OCI-M1 (cell line): Measurements from ENCODE around the gene WTAP.
"Not testable (repeated sequence)": the region's sequence is repeated elsewhere in the genome, so short reads cannot be mapped to it uniquely, and the experiment has no call there.

Experiments
- DNase-seq: peaks from one replicate; lab custom pipeline; 2025; lab: John Stamatoyannopoulos, UW

The WTAP gene

GRCh38 chr6:159726918-159727716 is at the start of gene WTAP:
Gene WTAP (plus strand): TSS chr6:159727506. CDS start chr6:159736266, 8,760 bp downstream.
- DNase-seq: peak; percentile 98

DNA sequence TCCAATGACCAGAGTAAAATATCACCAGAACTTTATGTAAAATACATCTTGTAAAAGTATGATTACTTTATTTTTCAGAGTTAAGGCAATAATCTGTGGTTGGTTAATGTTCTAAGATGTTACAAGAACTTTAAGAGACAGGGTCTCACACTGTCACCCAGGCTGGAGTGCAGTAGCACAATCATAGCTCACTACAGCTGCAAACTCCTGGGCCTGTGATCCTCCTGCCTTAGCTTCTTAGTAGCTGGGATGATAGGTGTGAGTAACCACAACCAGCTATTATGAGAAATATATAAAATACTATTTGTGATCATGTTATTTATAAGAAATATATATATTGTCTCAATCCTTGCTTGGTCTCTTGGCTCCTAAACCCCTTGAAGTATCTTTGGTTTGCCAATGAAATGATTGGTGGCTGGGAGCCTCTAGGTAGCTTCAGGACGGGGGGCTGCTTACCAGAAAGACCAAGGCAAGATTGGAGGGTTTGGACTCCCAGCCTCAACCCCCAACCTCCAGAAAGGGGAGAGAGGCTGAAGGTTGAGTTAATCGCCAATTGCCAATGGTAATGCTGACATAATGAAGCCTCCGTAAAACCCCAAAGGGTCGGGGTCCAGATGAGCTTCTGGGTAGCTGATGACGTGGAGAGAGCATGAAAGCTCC is 49.7 kb upstream of the WTAP start:
- no peak for DNase-seq

GRCh38 chr6:159678574-159678973 is 48.7 kb upstream of the WTAP start:
- no peak for DNase-seq

DNA sequence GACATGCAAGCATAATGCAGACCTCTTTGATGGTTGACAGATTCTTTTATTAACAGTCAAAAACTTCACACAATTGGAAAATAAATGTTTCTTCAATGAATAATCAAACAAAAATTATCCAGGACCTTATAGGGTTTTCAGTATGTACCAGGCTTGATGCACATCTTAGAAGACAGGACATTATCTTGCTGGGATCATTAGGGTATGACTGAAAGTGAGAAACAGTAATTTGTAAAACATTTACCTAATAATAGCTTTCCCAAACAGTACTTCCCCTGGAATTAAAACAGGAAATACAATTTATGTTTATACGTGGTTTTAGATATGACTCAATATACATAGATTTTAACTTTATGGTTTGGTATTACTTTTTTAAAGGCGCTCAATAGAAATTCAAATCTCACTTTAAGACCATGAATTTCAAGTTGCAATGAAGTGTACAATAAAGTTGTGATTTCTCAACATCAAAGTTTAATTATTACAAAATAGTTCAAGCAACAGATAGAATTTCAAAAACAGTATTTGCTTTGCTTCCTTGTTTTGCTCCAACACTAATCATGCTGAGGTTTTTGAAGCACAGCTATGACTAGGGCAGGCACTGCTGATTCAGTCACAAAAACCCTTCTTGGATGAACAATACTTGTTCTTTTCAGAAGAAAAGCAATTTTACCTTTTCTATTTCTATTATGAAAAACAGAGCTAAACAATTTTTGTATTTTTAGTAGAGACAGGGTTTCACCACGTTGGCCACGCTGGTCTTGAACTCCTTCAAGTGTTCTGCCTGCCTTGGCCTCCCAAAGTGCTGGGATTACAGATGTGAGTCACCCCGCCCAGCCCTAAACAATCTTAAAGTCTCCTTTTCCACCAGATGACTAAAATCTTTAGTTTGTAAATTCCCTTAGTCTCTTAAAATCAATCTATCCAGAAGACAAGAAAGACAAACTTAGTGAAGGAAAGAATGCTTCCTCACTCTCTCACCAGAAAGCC is 47.9 kb upstream of the WTAP start:
- no peak for DNase-seq

GRCh38 chr6:159680104-159680503 is 47.2 kb upstream of the WTAP start:
- DNase-seq: no peak

- no peak for DNase-seq
Measured at GRCh38 chr6:159681191-159681880, 46.0 kb upstream of the WTAP start.

DNA sequence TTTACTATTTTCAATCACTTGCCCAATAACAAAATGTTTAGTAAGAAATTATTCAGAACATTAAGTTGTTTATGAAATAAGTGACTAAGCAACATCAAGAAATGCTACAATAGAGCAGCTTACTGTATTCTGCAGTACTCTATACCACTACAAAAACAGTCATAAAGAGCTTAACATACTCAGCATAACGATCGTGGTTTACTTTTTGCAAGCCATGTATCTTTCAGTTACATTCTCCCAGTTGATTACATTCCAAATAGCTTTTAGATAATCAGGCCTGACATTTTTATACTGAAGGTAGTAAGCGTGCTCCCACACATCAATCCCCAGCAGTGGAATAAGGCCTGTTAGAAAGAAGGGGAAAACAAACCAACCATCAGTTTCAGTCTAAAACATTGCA is 45.0 kb upstream of the WTAP start:
- DNase-seq: no peak

- DNase-seq: no peak
Measured at GRCh38 chr6:159682810-159683209, 44.5 kb upstream of the WTAP start.

GRCh38 chr6:159684013-159684304 is 43.3 kb upstream of the WTAP start:
- DNase-seq: no peak

GRCh38 chr6:159686040-159686439 is 41.3 kb upstream of the WTAP start:
- DNase-seq: no peak

DNA sequence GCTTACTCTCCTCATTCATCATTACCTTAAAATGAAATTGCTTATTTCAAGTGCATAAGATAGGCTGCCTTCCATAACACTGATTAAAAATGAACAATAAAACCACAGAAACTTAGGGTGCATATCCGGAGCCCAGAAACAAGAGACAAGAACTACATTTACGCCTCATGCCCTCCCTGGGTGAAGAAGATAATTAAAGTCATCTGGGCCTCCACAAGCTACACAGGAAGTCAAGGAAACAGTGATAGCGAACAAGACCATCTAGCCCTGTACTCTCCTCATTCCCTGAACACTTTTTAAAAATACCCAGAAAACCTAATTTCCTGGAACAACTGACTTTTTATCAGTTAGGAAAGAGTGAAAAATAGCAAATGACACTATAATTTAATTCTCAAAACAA is 40.6 kb upstream of the WTAP start:
- no peak for DNase-seq

- DNase-seq: no peak
Measured at GRCh38 chr6:159687341-159687740, 40.0 kb upstream of the WTAP start.

GRCh38 chr6:159688266-159688905 is 38.9 kb upstream of the WTAP start:
- no peak for DNase-seq

DNA sequence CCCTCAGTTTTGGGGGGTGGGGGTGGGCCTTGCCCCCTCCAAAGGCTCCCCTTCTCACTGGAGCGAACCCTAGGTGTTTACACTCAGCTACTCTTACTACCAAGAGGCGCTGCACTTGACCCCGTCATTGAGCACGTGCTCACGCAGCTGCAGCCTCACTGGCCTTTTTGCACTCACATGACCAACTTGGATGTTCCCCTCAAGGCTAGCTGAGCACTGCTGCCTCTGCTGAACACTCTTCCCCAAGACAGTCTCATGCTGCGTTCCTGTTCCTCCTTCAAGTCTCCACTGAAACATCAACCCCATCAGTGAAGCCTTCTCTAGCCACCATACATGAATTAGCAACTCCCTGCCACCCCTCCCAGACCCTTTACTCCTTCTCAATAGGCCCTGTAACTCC is 38.3 kb upstream of the WTAP start:
- DNase-seq: no peak

GRCh38 chr6:159690135-159690534 is 37.2 kb upstream of the WTAP start:
- not testable (repeated sequence) for DNase-seq

GRCh38 chr6:159691133-159691962 is 36.0 kb upstream of the WTAP start:
- DNase-seq: peak; percentile 93

DNA sequence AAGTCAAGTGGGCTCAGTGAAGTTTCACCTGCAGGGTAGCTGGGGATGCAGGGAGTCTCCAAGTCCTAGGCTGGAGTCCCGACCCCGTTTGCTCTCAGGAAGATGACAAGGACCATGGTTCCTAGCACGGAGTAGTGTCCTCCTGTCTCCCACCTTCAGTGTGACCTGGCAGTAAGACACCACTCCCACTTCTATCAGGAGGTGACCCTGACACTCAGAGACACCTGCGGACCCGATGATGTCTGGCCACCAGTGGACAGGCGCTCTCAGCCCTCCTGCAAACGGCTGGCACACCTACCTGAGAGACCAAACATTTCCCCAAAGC is 35.4 kb upstream of the WTAP start:
- DNase-seq: no peak

GRCh38 chr6:159692303-159693127 is 34.8 kb upstream of the WTAP start:
- DNase-seq: peak; percentile 71

DNA sequence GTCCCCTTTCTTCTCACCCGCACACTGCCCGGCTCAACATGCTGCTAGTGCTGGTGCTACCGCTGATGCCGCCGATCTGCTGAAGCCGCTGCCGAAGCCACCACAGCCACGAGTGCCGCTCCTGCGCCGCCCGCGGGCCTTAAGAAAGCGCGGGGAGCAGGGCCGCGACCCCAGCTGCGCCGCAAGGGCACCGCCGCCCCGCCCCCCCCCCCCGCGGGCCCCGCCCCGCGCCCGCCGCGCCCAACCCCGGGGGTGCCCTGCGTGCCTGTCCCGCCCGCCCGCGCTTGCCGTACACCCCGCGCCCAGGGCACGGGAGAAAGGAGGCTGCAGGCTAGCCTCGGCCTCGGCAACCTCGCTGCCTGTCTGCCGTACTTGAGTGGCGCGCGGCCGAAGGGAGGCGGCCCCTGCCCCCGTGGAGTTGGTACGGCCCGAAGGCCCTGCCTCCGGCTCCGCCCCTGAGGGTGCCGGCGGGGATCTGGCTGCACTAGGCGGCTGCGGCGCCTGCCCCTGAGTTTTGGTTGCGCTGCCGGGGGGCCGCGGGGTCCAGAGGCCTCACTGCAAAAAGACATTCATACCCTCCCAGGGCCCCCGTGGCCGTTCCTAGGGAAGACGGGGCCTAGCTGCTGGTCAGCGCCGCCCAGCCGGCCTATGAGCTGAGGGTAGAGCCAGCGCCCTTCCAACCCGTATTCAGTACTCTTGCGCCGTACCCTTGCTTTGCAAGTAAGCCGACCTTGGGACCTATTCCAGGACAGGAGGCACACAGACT is 34.0 kb upstream of the WTAP start, which contains the start of gene SOD2:
Gene SOD2, minus strand, starts transcription at position 114 of the 766 bp plus-strand sequence. Its CDS starts 74 bp downstream, at position 40.
- peak; percentile 90 for DNase-seq
